Motor neuron (in vitro differentiated cells): ENCODE data around the gene TMOD4. TPM values are rescaled to one million over a fixed set of nuclear protein-coding genes. Genes with fewer than 3 reads are reported as not detected.
"Not testable (repeated sequence)": the region's sequence is repeated elsewhere in the genome, so short reads cannot be mapped to it uniquely, and the experiment has no call there.

ENCODE experiments used
- ATAC-seq, 8 experiments: fragments of 200-7000 bp; cut with Tn5 transposase; replicated peaks in 6 of 8; 2 replicates each; pipeline ENCODE4 v1.8.0; 2021; ENCODE audit warnings: mild to moderate bottlenecking in 8 of 8, moderate library complexity in 8 of 8
- H3K27ac ChIP-seq, 2 donors: fragments of 250-450 bp; sonication (Bioruptor Pico); 2 replicates each; pipeline ENCODE4 v1.9.0; 2021; ENCODE audit warnings: antibody characterized with exemption in 2 of 2, mild to moderate bottlenecking in 2 of 2, moderate library complexity in 1 of 2
- H3K4me1 ChIP-seq, 2 donors: fragments of 250-450 bp; sonication (Bioruptor Pico); replicated peaks in 1 of 2; 2 replicates each; pipeline ENCODE4 v1.6.1; 2021; ENCODE audit warnings: antibody characterized with exemption in 2 of 2, mild to moderate bottlenecking in 2 of 2, moderate library complexity in 1 of 2
- H3K4me3 ChIP-seq, 5 donors: fragments of 250-450 bp; sonication (Bioruptor Pico); 2 replicates each; pipeline ENCODE4 v1.9.0; 2021; ENCODE audit warnings: antibody characterized with exemption in 5 of 5, mild to moderate bottlenecking in 5 of 5, moderate library complexity in 4 of 5
- WGBS, 10 experiments: fragments of 450-650 bp; shearing (Covaris generic); methylation state at CpG; one replicate each; pipeline ENCODE4 v1.0.0; 2022; 5-methylcytosine and 5-hydroxymethylcytosine counted together
- in situ Hi-C, 9 experiments: fragments of 400-800 bp; cut with MboI; loops; one replicate each; pipeline ENCODE4 v1.15.0; 2021; ENCODE audit warnings: low sequenced_read_pairs in 9 of 9, low pct_unique_long_range_greater_than_20kb in 2 of 9; ENCODE audit not compliant: unreplicated experiment in 9 of 9
- total RNA-seq, 8 experiments: library from RNA; unstranded; fragments of 300-600 nt; gene quantifications; 2 replicates each; pipeline versions ENCODE4 v1.2.3 to v1.2.4, GENCODE V29; 2022

The TMOD4 gene
- total RNA-seq, 8 experiments from 2014 or later = 0.27 to 2.0 (median 0.96) TPM; not detected in 2

- WGBS, 10 experiments = 55 to 92% (median 78%) methylated on average over 8 to 17 of the region's 17 CpGs; no CpG with 5 or more reads in 2 of the 10 experiments
- H3K27ac ChIP-seq, in situ Hi-C loops, H3K4me1 ChIP-seq, H3K4me3 ChIP-seq: not testable (repeated sequence)
- ATAC-seq = peak in 3 of 8 experiments; percentile 15 to 34 (median 20)
Observed at GRCh38 chr1:151194894-151195594, 19.3 kb upstream of the TMOD4 start.

GRCh38 chr1:151193856-151194255, 18.1 kb upstream of the TMOD4 start:
- Histone ChIP-seq H3K4me1 (peaks cover 5% of the 10 kb centered on the region in 2 donors), H3K27ac (no peak overlapping the region), H3K4me3 (no peak overlapping the region)
- ATAC-seq = no peak
- in situ Hi-C loops = no loop called here
- WGBS, 10 experiments = 13 to 100% (median 75%) methylated on average over 1 of the region's 1 CpG; no CpG with 5 or more reads in 3 of the 10 experiments

- no peak for ATAC-seq
- in situ Hi-C loops = no loop called here
- peaks cover 11% of the 10 kb centered on the region in 2 donors for H3K4me1 ChIP-seq
- no peak overlapping the region for H3K27ac ChIP-seq
- 62 to 97% (median 78%) methylated on average over 1 to 6 of the region's 6 CpGs; no CpG with 5 or more reads in 3 of the 10 experiments for WGBS, 10 experiments
- H3K4me3 ChIP-seq = no peak overlapping the region
Observed at GRCh38 chr1:151193304-151193703, 17.5 kb upstream of the TMOD4 start.

GRCh38 chr1:151192047-151192446, 16.3 kb upstream of the TMOD4 start:
- in situ Hi-C loops = no loop called here
- no peak for ATAC-seq
- Histone ChIP-seq H3K4me1 (peaks cover 10 to 12% of the 10 kb centered on the region in 2 donors), H3K27ac (no peak overlapping the region), H3K4me3 (no peak overlapping the region)
- 69 to 100% (median 76%) methylated on average over 2 to 5 of the region's 7 CpGs; no CpG with 5 or more reads in 5 of the 10 experiments for WGBS, 10 experiments

- in situ Hi-C loops = no loop called here
- H3K27ac ChIP-seq = peak within 1 kb of the TSS; percentile 85 to 90
- ATAC-seq = peak; percentile 88 to 98 (median 96)
- WGBS, 10 experiments = 0 to 11% (median 1%) methylated on average over 1 to 34 of the region's 42 CpGs; no CpG with 5 or more reads in 1 of the 10 experiments
- H3K4me3 ChIP-seq = peak within 1 kb of the TSS; percentile 71 to 97 (median 89)
- peaks cover 10 to 12% of the 10 kb centered on the region in 2 donors for H3K4me1 ChIP-seq
Observed at GRCh38 chr1:151189637-151190445, 14.1 kb upstream of the TMOD4 start, which contains the start of gene VPS72. TSS of gene VPS72 (minus strand) at chr1:151190197. CDS start at chr1:151190121, 76 bp downstream.

- in situ Hi-C loops, ATAC-seq: not testable (repeated sequence)
- peak overlapping the region in 1 of 2 donors; percentile 4 for H3K27ac ChIP-seq
- peak overlapping the region; percentile 71 to 97 (median 89) for H3K4me3 ChIP-seq
- 43 to 95% (median 57%) methylated on average over 1 to 8 of the region's 8 CpGs for WGBS, 10 experiments
- peaks cover 10 to 12% of the 10 kb centered on the region in 2 donors for H3K4me1 ChIP-seq
Observed at GRCh38 chr1:151188667-151189066, 12.9 kb upstream of the TMOD4 start.

- Histone ChIP-seq H3K4me3 (no peak overlapping the region), H3K27ac (no peak overlapping the region), H3K4me1 (peaks cover 10 to 12% of the 10 kb centered on the region in 2 donors)
- WGBS, 10 experiments = 46 to 100% (median 100%) methylated on average over 1 of the region's 1 CpG; no CpG with 5 or more reads in 3 of the 10 experiments
- no peak for ATAC-seq
- in situ Hi-C loops = no loop called here
Observed at GRCh38 chr1:151187205-151187604, 11.4 kb upstream of the TMOD4 start.

GRCh38 chr1:151184211-151184610, 8.4 kb upstream of the TMOD4 start:
- WGBS, 10 experiments = 89 to 100% (median 98%) methylated on average over 1 to 10 of the region's 10 CpGs
- H3K4me1 ChIP-seq = peaks cover 10% of the 10 kb centered on the region in 2 donors
- ATAC-seq = no peak
- in situ Hi-C loops = no loop called here
- H3K4me3 ChIP-seq = no peak overlapping the region
- no peak overlapping the region for H3K27ac ChIP-seq

- H3K27ac ChIP-seq = no peak overlapping the region
- in situ Hi-C loops = no loop called here
- peaks cover 0 to 4% of the 10 kb centered on the region in 2 donors for H3K4me1 ChIP-seq
- ATAC-seq = no peak
- H3K4me3 ChIP-seq = no peak overlapping the region
- 40 to 97% (median 94%) methylated on average over 1 to 16 of the region's 17 CpGs for WGBS, 10 experiments
Observed at GRCh38 chr1:151176514-151177045, 799 bp upstream of the TMOD4 start.

- Histone ChIP-seq H3K4me3 (no peak overlapping the region), H3K4me1 (peaks cover 0 to 4% of the 10 kb centered on the region in 2 donors), H3K27ac (no peak overlapping the region)
- peak in 2 of 8 experiments; percentile 20 to 43 for ATAC-seq
- in situ Hi-C loops = no loop called here
- WGBS, 10 experiments = 51 to 100% (median 93%) methylated on average over 1 to 6 of the region's 6 CpGs; no CpG with 5 or more reads in 1 of the 10 experiments
Observed at GRCh38 chr1:151175041-151175741, 590 bp downstream of the TMOD4 start.

GRCh38 chr1:151171190-151171589, 4.6 kb downstream of the TMOD4 start:
- in situ Hi-C loops = loop anchor here in 1 of 9 experiments (25.0 kb wide), 1 partner anchor 109 kb away; the partner anchor contains the start of genes CDC42SE1, GABPB2 and MLLT11
- no peak overlapping the region for H3K4me3 ChIP-seq
- H3K27ac ChIP-seq = no peak overlapping the region
- WGBS, 10 experiments = 63 to 100% (median 84%) methylated on average over 1 to 5 of the region's 5 CpGs; no CpG with 5 or more reads in 4 of the 10 experiments
- peaks cover 5 to 7% of the 10 kb centered on the region in 2 donors for H3K4me1 ChIP-seq
- no peak for ATAC-seq

- in situ Hi-C loops = loop anchor here in 1 of 9 experiments (25.0 kb wide), 1 partner anchor 105 kb away; the partner anchor contains the start of genes CDC42SE1, GABPB2 and MLLT11
- ATAC-seq = no peak
- 61 to 100% (median 88%) methylated on average over 1 to 6 of the region's 6 CpGs; no CpG with 5 or more reads in 4 of the 10 experiments for WGBS, 10 experiments
- Histone ChIP-seq H3K4me1 (peaks cover 12 to 13% of the 10 kb centered on the region in 2 donors), H3K4me3 (peak overlapping the region; percentile 58 to 79 (median 77)), H3K27ac (peak overlapping the region in 1 of 2 donors; percentile 85)
Observed at GRCh38 chr1:151167116-151167515, 8.7 kb downstream of the TMOD4 start.
